Nephron (organoid): Measurements from ENCODE around the gene SRC.

Experiments used
- H3K27ac Mint-ChIP-seq, 3 experiments: 2 replicates each; pipeline ENCODE4 v1.8.0; 2020; ENCODE audit warnings: mixed read lengths in 3 of 3, mild to moderate bottlenecking in 2 of 3, moderate library complexity in 1 of 3
- H3K27me3 Mint-ChIP-seq: 2 replicates; pipeline ENCODE4 v1.8.0; 2021; ENCODE audit warnings: low read depth, mild to moderate bottlenecking, moderate library complexity, mixed read lengths
- H3K36me3 Mint-ChIP-seq: 2 replicates; pipeline ENCODE4 v1.8.0; 2020; ENCODE audit warnings: low read depth, mixed read lengths
- H3K4me1 Mint-ChIP-seq: 2 replicates; pipeline ENCODE4 v1.8.0; 2020; ENCODE audit warnings: mixed read lengths
- H3K4me3 Mint-ChIP-seq, 3 experiments: 2 replicates each; pipeline ENCODE4 v1.8.0; 2020; ENCODE audit warnings: mild to moderate bottlenecking in 3 of 3, mixed read lengths in 3 of 3, moderate library complexity in 2 of 3
- H3K9me3 Mint-ChIP-seq: 2 replicates; pipeline ENCODE4 v1.8.0; 2020; ENCODE audit warnings: mixed read lengths
- TF ChIP-seq, protein P1 (sequence below), 3 experiments: fragments of 200-600 bp; sonication (generic); IDR thresholded peaks; one replicate each; pipeline ENCODE4 v1.5.0; 2021; ENCODE audit warnings: antibody characterized with exemption in 3 of 3; ENCODE audit not compliant: unreplicated experiment in 3 of 3

The SRC gene

GRCh38 chr20:37308086-37309050 is 37.6 kb upstream of the SRC start:
- Mint-ChIP-seq H3K4me1 (peaks cover 64% of the 10 kb centered on the region), H3K27ac (peak overlapping the region in 2 of 3 experiments; percentile 48 to 66), H3K4me3 (no peak overlapping the region), H3K36me3 (peaks cover 46% of the 10 kb centered on the region), H3K9me3 (no peaks in the 10 kb centered on the region), H3K27me3 (no peaks in the 10 kb centered on the region)
- TF ChIP-seq, protein P1, sequence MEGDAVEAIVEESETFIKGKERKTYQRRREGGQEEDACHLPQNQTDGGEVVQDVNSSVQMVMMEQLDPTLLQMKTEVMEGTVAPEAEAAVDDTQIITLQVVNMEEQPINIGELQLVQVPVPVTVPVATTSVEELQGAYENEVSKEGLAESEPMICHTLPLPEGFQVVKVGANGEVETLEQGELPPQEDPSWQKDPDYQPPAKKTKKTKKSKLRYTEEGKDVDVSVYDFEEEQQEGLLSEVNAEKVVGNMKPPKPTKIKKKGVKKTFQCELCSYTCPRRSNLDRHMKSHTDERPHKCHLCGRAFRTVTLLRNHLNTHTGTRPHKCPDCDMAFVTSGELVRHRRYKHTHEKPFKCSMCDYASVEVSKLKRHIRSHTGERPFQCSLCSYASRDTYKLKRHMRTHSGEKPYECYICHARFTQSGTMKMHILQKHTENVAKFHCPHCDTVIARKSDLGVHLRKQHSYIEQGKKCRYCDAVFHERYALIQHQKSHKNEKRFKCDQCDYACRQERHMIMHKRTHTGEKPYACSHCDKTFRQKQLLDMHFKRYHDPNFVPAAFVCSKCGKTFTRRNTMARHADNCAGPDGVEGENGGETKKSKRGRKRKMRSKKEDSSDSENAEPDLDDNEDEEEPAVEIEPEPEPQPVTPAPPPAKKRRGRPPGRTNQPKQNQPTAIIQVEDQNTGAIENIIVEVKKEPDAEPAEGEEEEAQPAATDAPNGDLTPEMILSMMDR (IDR thresholded peaks at IDR 0.05; ENCODE audit: unreplicated experiment in 3 of 3) = no peak

DNA sequence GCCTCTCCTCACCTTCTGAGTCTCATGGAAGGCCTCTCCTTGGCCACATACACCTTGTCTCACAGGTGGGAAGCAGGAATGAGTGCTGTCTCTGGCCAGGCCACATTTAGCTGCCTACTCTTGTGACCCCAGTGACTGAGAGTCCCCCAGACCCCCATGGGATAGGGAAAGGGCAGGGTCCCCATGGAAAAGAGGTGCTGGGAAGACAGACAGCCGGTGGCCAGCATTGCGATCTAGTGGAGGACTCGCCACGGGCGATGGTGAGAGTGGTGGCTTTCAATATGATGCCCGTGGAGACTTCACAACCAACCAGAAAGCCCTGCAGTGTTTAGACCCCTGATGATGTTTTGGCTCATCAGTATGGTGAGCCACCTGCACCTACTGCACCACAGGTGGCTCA is 36.6 kb upstream of the SRC start:
- TF ChIP-seq, protein P1 (IDR thresholded peaks at IDR 0.05; ENCODE audit: unreplicated experiment in 3 of 3) = no peak
- Mint-ChIP-seq H3K4me3 (no peak overlapping the region), H3K27ac (peak overlapping the region in 2 of 3 experiments; percentile 66 to 76), H3K9me3 (no peaks in the 10 kb centered on the region), H3K4me1 (peaks cover 73% of the 10 kb centered on the region), H3K27me3 (no peaks in the 10 kb centered on the region), H3K36me3 (peaks cover 46% of the 10 kb centered on the region)

DNA sequence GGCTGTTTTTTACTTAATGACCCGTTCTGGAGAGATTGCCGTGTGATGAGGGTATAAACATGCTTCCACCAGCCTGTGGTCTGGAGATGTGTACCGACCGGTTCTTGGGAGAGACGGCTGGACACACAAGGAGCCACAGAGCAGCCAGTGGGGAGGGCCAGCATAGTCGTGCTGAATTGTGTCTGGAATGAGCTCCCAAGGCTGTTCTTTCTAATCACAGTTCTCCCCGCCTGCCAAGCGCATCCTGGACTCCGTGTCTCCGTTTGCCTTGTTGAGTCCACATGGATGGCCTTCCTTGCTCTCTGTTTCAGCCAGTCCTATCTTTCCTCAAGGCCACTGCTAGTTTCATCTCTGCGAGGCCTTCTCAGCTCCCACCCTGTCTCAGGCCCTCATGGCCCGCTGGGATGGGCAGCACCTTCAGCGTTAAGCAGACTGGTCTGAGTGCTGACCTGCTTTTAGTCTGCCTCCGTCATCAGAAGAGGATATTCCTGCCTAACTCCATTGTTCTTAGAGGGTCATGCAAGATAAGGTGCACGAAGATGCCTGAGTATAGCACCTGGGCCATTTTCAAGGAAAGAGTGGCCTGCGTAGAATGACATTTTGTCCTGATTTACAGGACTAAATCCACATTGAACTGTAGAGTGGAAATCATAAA is 35.9 kb upstream of the SRC start:
- no peaks in the 10 kb centered on the region for H3K27me3 Mint-ChIP-seq
- peaks cover 73% of the 10 kb centered on the region for H3K4me1 Mint-ChIP-seq
- peak overlapping the region; percentile 19 to 76 (median 67) for H3K27ac Mint-ChIP-seq
- TF ChIP-seq, protein P1 (IDR thresholded peaks at IDR 0.05; ENCODE audit: unreplicated experiment in 3 of 3) = no peak
- H3K4me3 Mint-ChIP-seq = peak overlapping the region in 1 of 3 experiments; percentile 66
- no peaks in the 10 kb centered on the region for H3K9me3 Mint-ChIP-seq
- H3K36me3 Mint-ChIP-seq = peaks cover 42% of the 10 kb centered on the region

- Mint-ChIP-seq H3K4me1 (peaks cover 73% of the 10 kb centered on the region), H3K27me3 (no peaks in the 10 kb centered on the region), H3K9me3 (no peaks in the 10 kb centered on the region), H3K4me3 (peak overlapping the region in 2 of 3 experiments; percentile 60 to 66), H3K27ac (peak overlapping the region; percentile 65 to 76 (median 67)), H3K36me3 (peaks cover 42% of the 10 kb centered on the region)
- TF ChIP-seq, protein P1 (IDR thresholded peaks at IDR 0.05; ENCODE audit: unreplicated experiment in 3 of 3) = no peak
Measured at GRCh38 chr20:37310951-37311350, 35.0 kb upstream of the SRC start.

DNA sequence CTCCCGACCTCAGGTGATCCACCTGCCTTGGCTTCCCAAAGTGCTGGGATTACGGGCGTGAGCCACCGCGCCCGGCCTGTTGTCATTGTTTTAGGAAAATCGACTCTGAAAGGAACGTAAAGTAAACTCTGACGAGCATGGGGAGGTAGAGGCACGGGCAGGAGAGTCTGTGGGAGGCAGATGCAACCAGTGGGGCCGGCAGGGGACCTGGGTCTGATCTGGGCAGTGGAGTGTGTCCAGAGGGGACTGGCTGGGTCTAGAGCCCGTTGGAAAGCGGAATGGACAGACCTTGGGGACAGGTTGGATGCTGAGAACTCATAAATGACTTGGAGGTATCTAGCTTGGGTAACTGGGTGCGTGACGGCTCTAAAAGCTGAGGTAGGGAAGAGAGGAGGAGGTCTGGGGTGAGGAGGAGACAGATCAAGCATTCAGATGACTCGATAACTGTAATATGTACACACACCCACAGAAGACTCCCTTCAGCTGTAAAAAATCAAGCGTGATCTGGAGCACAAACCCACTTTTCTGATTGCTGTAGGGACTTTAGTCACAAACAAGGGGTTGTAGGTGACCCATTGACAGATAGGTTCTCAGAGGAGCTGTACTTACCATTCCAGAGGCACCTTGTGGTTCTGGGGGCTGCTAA is 34.1 kb upstream of the SRC start:
- Mint-ChIP-seq H3K36me3 (peaks cover 47% of the 10 kb centered on the region), H3K4me3 (peak overlapping the region in 2 of 3 experiments; percentile 40 to 83), H3K4me1 (peaks cover 75% of the 10 kb centered on the region), H3K27me3 (no peaks in the 10 kb centered on the region), H3K27ac (peak overlapping the region; percentile 48 to 93 (median 91)), H3K9me3 (no peaks in the 10 kb centered on the region)
- TF ChIP-seq, protein P1 (IDR thresholded peaks at IDR 0.05; ENCODE audit: unreplicated experiment in 3 of 3) = no peak
